Chondrocyte (in vitro differentiated cells): Measurements from ENCODE around the gene ANTXR1. TPM values are rescaled to one million over a fixed set of nuclear protein-coding genes. Genes with fewer than 3 reads are reported as not detected.

Experiments used
- DNase-seq: peaks from one replicate; pipeline ENCODE4 v3.0.0; 2021; ENCODE audit warnings: mixed read lengths, low spot score
- H3K27ac Mint-ChIP-seq: one replicate; pipeline ENCODE4 v1.8.0; 2021; ENCODE audit warnings: mild to moderate bottlenecking, moderate library complexity, mixed read lengths; ENCODE audit not compliant: unreplicated experiment
- H3K27me3 Mint-ChIP-seq: 2 replicates; pipeline ENCODE4 v1.8.0; 2021; ENCODE audit warnings: low read depth, mixed read lengths
- H3K36me3 Mint-ChIP-seq: 2 replicates; pipeline ENCODE4 v1.8.0; 2021; ENCODE audit warnings: low read depth, mixed read lengths
- H3K4me1 Mint-ChIP-seq: 2 replicates; pipeline ENCODE4 v1.8.0; 2021; ENCODE audit warnings: low read depth, mild to moderate bottlenecking, mixed read lengths
- H3K4me3 Mint-ChIP-seq: one replicate; pipeline ENCODE4 v1.8.0; 2021; ENCODE audit warnings: mild to moderate bottlenecking, moderate library complexity, mixed read lengths; ENCODE audit not compliant: unreplicated experiment
- H3K9me3 Mint-ChIP-seq: 2 replicates; pipeline ENCODE4 v1.8.0; 2021; ENCODE audit warnings: low read depth, mixed read lengths
- total RNA-seq: library from RNA; stranded (reverse); gene quantifications from 3 replicates; pipeline ENCODE4 v1.2.1, GENCODE V29; 2021
- TF ChIP-seq, protein P1 (sequence below): fragments of 200-600 bp; sonication (generic); IDR thresholded peaks from 2 replicates; pipeline ENCODE4 v1.5.0; 2021; ENCODE audit warnings: antibody characterized with exemption, mild to moderate bottlenecking, moderate library complexity

Gene ANTXR1
- total RNA-seq, 1 donor from 2014 or later: 351 TPM

DNA sequence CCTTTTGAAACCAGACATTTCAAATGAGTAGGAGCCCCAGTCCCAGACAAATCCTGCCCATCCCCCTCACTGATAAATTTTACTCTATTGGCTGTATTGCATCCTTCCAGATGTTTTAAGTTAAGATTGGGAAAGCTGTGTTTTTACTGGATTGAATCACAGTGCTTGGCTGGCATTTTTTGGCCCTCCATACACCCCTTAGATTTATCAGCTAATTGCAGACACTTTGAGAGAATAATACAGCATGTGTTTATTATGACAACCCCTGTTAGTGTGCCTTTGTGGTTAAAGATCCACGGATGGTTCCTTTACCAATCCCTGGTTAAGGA is 74.9 kb downstream of the ANTXR1 start:
- Mint-ChIP-seq H3K36me3 (peaks cover 30% of the 10 kb centered on the region), H3K27ac (no peak overlapping the region), H3K4me3 (no peak overlapping the region), H3K27me3 (no peaks in the 10 kb centered on the region), H3K9me3 (no peaks in the 10 kb centered on the region), H3K4me1 (peaks cover 48% of the 10 kb centered on the region)
- DNase-seq: no peak
- TF ChIP-seq, protein P1, sequence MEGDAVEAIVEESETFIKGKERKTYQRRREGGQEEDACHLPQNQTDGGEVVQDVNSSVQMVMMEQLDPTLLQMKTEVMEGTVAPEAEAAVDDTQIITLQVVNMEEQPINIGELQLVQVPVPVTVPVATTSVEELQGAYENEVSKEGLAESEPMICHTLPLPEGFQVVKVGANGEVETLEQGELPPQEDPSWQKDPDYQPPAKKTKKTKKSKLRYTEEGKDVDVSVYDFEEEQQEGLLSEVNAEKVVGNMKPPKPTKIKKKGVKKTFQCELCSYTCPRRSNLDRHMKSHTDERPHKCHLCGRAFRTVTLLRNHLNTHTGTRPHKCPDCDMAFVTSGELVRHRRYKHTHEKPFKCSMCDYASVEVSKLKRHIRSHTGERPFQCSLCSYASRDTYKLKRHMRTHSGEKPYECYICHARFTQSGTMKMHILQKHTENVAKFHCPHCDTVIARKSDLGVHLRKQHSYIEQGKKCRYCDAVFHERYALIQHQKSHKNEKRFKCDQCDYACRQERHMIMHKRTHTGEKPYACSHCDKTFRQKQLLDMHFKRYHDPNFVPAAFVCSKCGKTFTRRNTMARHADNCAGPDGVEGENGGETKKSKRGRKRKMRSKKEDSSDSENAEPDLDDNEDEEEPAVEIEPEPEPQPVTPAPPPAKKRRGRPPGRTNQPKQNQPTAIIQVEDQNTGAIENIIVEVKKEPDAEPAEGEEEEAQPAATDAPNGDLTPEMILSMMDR: no peak

DNA sequence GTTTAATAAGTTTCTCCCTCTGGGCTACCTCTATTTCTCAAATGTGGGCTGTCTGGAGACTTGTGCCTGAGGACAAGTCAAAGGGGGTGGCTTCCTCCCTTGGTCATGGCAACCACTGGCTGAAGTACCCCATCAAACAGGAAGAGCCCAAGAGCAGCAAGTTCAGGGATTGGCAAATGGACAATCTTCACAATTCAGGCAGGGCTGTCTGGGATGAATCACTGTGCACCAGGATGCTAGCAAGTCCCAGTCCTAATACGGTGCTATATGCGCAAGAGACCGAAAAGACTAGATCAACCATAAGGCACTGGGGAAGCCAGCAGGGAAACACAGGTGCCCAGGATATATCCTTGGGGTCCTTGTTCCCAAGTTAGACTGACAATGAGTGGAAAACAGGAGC is 75.5 kb downstream of the ANTXR1 start:
- H3K27me3 Mint-ChIP-seq: no peaks in the 10 kb centered on the region

GRCh38 chr2:69089266-69089665 is 76.3 kb downstream of the ANTXR1 start:
- no peak for DNase-seq
- no peak overlapping the region for H3K4me3 Mint-ChIP-seq

More for the DNA sequence above, 75.5 kb downstream of the ANTXR1 start:
- Mint-ChIP-seq H3K4me1 (peaks cover 42% of the 10 kb centered on the region), H3K36me3 (peaks cover 29% of the 10 kb centered on the region), H3K9me3 (no peaks in the 10 kb centered on the region), H3K4me3 (no peak overlapping the region), H3K27ac (no peak overlapping the region)
- DNase-seq: no peak
- TF ChIP-seq, protein P1: no peak

GRCh38 chr2:69089998-69090397 is 77.0 kb downstream of the ANTXR1 start:
- TF ChIP-seq, protein P1: no peak
- Mint-ChIP-seq H3K9me3 (no peaks in the 10 kb centered on the region), H3K27me3 (no peaks in the 10 kb centered on the region), H3K27ac (peak overlapping the region; percentile 63), H3K4me1 (peaks cover 34% of the 10 kb centered on the region), H3K4me3 (no peak overlapping the region), H3K36me3 (peaks cover 37% of the 10 kb centered on the region)
- DNase-seq: no peak

More at GRCh38 chr2:69089266-69089665, 76.3 kb downstream of the ANTXR1 start:
- peaks cover 34% of the 10 kb centered on the region for H3K4me1 Mint-ChIP-seq
- peaks cover 33% of the 10 kb centered on the region for H3K36me3 Mint-ChIP-seq
- no peaks in the 10 kb centered on the region for H3K27me3 Mint-ChIP-seq
- H3K27ac Mint-ChIP-seq: no peak overlapping the region
- H3K9me3 Mint-ChIP-seq: no peaks in the 10 kb centered on the region
- TF ChIP-seq, protein P1: no peak

- DNase-seq: no peak
- H3K27me3 Mint-ChIP-seq: no peaks in the 10 kb centered on the region
- H3K4me1 Mint-ChIP-seq: peaks cover 39% of the 10 kb centered on the region
- no peak overlapping the region for H3K4me3 Mint-ChIP-seq
- no peaks in the 10 kb centered on the region for H3K9me3 Mint-ChIP-seq
- no peak overlapping the region for H3K27ac Mint-ChIP-seq
- peaks cover 42% of the 10 kb centered on the region for H3K36me3 Mint-ChIP-seq
- TF ChIP-seq, protein P1: no peak
These were observed 77.8 kb downstream of the ANTXR1 start for GRCh38 chr2:69090820-69091219.
